RWPE2 (cell line): Measurements from ENCODE around the gene ZNRF3.

Experiments
- ATAC-seq: fragments of 200-7000 bp; cut with Tn5 transposase; 3 replicates; pipeline ENCODE4 v1.9.1; 2021; ENCODE audit warnings: low read depth
- DNase-seq: peaks from one replicate; pipeline ENCODE4 v3.0.0-alpha.2; 2020; ENCODE audit warnings: low spot score
- H3K27ac ChIP-seq: fragments of 450-650 bp; 2 replicates; pipeline ENCODE4 v1.5.1; 2017; ENCODE audit warnings: mild to moderate bottlenecking; ENCODE audit not compliant: poor library complexity, severe bottlenecking
- H3K27me3 ChIP-seq: fragments of 250-450 bp; sonication (Bioruptor Pico); 2 replicates; pipeline ENCODE4 v1.5.1; 2021; ENCODE audit warnings: mild to moderate bottlenecking, moderate library complexity; ENCODE audit not compliant: insufficient read depth, poor library complexity, severe bottlenecking
- H3K36me3 ChIP-seq: fragments of 250-450 bp; sonication (Bioruptor Pico); 2 replicates; pipeline ENCODE4 v1.5.1; 2020; ENCODE audit warnings: low read depth, mild to moderate bottlenecking, moderate library complexity
- H3K4me1 ChIP-seq: fragments of 250-450 bp; sonication (Bioruptor Pico); 2 replicates; pipeline ENCODE4 v1.5.1; 2021; ENCODE audit warnings: mild to moderate bottlenecking, moderate library complexity; ENCODE audit not compliant: insufficient read depth, poor library complexity, severe bottlenecking
- H3K4me3 ChIP-seq: fragments of 250-450 bp; sonication (Bioruptor Pico); 2 replicates; pipeline ENCODE4 v1.5.1; 2021; ENCODE audit warnings: mild to moderate bottlenecking, moderate library complexity; ENCODE audit not compliant: severe bottlenecking
- H3K9me3 ChIP-seq: fragments of 250-450 bp; sonication (Bioruptor Pico); 2 replicates; pipeline ENCODE4 v1.5.1; 2021; ENCODE audit warnings: mild to moderate bottlenecking, moderate library complexity; ENCODE audit not compliant: severe bottlenecking
- TF ChIP-seq, protein P1 (sequence below): fragments of 450-650 bp; IDR thresholded peaks from one replicate; pipeline ENCODE4 v1.5.1; 2017; ENCODE audit warnings: mild to moderate bottlenecking, moderate library complexity; ENCODE audit not compliant: poor library complexity, severe bottlenecking

ZNRF3 gene

DNA sequence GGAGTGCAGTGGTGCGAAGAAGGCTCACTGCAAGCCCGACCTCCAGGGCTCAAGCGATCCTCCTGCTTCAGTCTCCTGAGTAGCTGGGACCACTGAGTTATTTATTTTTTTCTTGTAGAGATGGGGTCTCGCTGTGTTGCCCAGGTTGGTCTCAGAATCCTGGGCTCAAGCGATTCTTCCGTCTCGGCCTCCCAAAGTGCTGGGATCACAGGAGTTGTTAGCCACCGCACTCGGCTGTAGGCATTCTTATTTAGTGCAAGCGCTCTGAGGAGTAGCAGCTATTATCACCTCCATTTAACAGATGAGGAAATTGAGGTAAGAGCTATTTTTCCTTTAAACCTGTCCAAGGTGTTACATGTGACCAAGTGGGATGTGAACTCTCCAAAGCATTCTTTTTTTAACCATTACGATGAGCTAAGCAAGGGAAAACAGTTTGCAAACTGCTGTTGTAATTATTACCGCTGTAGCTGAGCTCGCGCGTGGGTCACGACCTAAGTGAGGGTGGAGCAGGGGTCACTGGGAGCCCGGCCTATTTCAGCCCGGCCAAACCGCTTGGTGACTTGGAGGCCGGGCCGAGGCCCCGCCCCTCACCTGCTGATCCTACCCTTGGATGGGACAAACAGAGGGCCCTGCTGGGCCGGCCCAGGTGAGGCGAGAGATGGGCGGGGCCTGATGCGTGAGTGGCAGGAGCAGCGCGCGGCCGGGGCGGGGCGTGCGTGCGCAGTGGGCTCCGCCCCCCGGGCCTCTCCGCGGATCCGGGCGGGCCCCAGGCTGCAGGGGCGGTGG is 189.0 kb downstream of the ZNRF3 start:
- Histone ChIP-seq H3K4me3 (peak overlapping the region; percentile 63), H3K9me3 (no peaks in the 10 kb centered on the region), H3K27me3 (no peaks in the 10 kb centered on the region), H3K27ac (peak overlapping the region; percentile 37), H3K4me1 (peaks cover 13% of the 10 kb centered on the region), H3K36me3 (no peaks in the 10 kb centered on the region)
- TF ChIP-seq, protein P1, sequence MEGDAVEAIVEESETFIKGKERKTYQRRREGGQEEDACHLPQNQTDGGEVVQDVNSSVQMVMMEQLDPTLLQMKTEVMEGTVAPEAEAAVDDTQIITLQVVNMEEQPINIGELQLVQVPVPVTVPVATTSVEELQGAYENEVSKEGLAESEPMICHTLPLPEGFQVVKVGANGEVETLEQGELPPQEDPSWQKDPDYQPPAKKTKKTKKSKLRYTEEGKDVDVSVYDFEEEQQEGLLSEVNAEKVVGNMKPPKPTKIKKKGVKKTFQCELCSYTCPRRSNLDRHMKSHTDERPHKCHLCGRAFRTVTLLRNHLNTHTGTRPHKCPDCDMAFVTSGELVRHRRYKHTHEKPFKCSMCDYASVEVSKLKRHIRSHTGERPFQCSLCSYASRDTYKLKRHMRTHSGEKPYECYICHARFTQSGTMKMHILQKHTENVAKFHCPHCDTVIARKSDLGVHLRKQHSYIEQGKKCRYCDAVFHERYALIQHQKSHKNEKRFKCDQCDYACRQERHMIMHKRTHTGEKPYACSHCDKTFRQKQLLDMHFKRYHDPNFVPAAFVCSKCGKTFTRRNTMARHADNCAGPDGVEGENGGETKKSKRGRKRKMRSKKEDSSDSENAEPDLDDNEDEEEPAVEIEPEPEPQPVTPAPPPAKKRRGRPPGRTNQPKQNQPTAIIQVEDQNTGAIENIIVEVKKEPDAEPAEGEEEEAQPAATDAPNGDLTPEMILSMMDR = no peak
- peak; percentile 87 for ATAC-seq
- DNase-seq = peak; percentile 95

DNA sequence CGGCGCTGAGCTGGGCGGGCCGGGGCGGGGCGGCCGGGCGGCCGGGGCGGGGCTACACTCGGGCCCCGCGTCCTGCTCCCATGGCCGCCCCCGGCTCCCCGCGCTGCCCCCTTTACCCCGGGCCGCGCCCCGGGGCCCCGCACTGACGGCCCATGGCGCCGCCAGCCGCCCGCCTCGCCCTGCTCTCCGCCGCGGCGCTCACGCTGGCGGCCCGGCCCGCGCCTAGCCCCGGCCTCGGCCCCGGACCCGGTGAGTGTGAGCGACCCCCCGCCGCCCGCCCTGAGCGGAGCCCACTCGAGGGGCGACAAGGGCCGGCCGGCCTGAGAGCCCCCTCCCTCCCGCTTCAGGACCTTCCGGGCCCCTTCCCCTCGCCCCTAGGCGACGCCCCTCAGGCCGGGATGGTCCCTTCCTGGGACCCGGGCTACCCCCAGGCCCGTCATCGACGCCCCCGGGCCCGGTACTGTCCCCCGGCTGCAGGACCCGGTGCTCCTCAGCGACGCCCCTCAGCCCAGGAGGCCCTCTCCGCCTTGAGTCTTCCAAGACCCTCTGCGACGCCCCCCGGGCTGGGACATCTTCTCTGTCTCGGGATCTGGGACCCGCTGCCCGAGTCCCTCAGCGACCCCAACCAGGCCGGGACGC is 189.7 kb downstream of the ZNRF3 start, which contains the start of gene KREMEN1:
KREMEN1 (plus strand) TSS at position 57 of the 639 bp plus-strand sequence; CDS start at position 153, 96 bp downstream.
- Histone ChIP-seq H3K4me3 (peak within 1 kb of the TSS; percentile 63), H3K27ac (peak within 1 kb of the TSS; percentile 37), H3K4me1 (peaks cover 13% of the 10 kb centered on the region), H3K36me3 (no peaks in the 10 kb centered on the region), H3K27me3 (no peaks in the 10 kb centered on the region), H3K9me3 (no peaks in the 10 kb centered on the region)
- ATAC-seq (no peak), DNase-seq (no peak)
- TF ChIP-seq, protein P1 = no peak

DNA sequence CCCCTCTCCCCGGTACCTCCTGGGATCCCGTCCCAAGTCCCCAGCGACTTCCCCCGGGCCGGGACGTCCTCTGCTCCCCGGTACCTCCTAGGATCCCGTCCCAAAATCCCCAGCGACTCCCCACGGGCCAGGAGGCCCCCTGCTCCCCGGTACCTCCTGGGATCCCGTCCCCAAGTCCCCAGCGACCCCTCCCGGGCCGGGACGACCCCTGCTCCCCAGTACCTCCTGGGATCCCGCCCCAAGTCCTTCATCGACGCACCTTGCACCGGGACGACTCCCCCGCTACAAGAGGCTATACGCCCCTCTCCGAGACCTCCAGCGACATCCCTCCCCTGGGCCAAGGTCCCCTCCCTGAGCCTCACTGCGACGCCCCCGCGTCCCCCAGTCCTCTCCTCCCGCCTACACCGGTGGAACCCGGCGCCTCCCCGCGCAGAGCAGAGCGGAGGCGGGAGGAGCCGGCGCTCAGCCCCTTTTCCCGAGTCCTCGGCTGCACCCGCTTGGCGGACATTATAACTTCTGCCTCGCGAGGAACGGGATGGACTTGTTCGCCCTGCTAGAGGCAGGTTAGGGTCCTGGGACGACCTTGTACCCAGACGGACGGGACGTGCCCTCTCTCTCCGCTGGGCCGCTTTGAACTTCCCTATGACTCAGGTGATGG is 190.4 kb downstream of the ZNRF3 start:
- Histone ChIP-seq H3K9me3 (no peaks in the 10 kb centered on the region), H3K4me1 (peaks cover 13% of the 10 kb centered on the region), H3K27ac (no peak overlapping the region), H3K4me3 (peak overlapping the region; percentile 63), H3K27me3 (no peaks in the 10 kb centered on the region), H3K36me3 (no peaks in the 10 kb centered on the region)
- DNase-seq (no peak), ATAC-seq (peak; percentile 20; the same call in 1 of the 3 replicates)
- TF ChIP-seq, protein P1 = no peak

DNA sequence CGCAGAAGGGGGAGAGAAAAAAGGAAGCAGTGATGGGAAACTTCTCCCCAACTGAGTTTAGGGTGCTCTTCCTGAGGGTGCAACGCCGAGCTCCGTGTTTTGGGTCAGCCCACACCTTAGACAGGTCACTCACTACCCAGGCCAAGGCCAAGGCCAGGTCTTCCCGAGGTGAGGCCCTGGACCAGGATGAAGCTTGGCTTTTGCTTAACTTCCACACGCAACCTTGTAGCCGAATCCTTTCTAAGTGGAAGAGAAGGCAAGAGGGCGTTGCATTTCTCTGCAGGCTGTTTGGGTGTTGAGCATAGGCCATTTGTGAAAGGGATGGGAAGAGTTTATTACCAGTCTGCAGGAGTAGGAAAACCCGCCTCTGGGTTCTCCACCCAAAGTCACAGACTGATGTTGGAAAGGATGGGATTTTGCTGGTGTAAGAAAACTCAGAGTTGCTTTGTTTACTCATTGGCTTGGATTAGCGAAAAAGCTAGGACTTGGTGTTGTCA is 191.0 kb downstream of the ZNRF3 start:
- Histone ChIP-seq H3K9me3 (no peaks in the 10 kb centered on the region), H3K4me1 (peaks cover 13% of the 10 kb centered on the region), H3K27me3 (no peaks in the 10 kb centered on the region), H3K27ac (no peak overlapping the region), H3K4me3 (peak overlapping the region; percentile 63), H3K36me3 (no peaks in the 10 kb centered on the region)
- DNase-seq (no peak), ATAC-seq (no peak)
- TF ChIP-seq, protein P1 = no peak
